ENCODE data around the gene ZNF581.

Gene ZNF581

DNA sequence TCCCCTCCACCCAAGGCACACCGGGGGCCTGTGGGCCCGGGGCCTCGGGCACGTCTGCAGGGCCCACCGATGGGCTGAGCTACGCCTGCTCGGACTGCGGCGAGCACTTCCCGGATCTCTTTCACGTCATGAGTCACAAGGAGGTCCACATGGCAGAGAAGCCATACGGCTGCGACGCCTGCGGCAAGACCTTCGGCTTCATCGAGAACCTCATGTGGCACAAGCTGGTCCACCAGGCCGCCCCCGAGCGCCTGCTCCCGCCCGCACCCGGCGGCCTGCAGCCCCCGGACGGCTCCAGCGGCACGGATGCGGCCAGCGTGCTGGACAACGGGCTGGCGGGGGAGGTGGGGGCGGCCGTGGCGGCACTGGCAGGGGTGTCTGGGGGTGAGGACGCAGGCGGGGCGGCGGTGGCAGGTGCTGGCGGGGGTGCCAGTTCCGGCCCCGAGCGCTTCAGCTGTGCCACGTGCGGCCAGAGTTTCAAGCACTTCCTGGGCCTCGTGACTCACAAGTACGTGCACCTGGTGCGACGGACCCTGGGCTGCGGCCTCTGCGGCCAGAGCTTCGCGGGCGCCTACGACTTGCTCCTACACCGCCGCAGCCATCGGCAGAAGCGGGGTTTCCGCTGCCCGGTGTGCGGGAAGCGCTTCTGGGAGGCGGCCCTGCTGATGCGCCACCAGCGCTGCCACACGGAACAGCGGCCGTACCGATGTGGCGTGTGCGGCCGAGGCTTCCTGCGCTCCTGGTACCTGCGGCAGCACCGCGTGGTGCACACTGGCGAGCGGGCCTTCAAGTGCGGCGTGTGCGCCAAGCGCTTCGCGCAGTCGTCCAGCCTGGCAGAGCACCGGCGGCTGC lies 27.7 kb upstream of the ZNF581 start:
- H3K4me3 ChIP-seq (ENCODE audit: low read depth, low read length), result no peak overlapping the region
- no peak for DNase-seq (ENCODE audit: low read depth, low spot score)
- TF ChIP-seq CTCF (IDR thresholded peaks at IDR 0.05; ENCODE audit: low read depth, low read length), result no peak
- in situ Hi-C loops (cut with HindIII; ENCODE audit: low sequenced_read_pairs), result no loop called here

- in situ Hi-C loops (cut with HindIII; ENCODE audit: low sequenced_read_pairs), result no loop called here
- TF ChIP-seq CTCF (IDR thresholded peaks at IDR 0.05; ENCODE audit: low read depth, low read length), result no peak
- no peak overlapping the region for H3K4me3 ChIP-seq (ENCODE audit: low read depth, low read length)
These were observed 27.0 kb upstream of the ZNF581 start for GRCh38 chr19:55616395-55616875.

GRCh38 chr19:55617426-55617825 lies 26.0 kb upstream of the ZNF581 start:
- TF ChIP-seq CTCF (IDR thresholded peaks at IDR 0.05; ENCODE audit: low read depth, low read length), result no peak
- no peak overlapping the region for H3K4me3 ChIP-seq (ENCODE audit: low read depth, low read length)
- in situ Hi-C loops (cut with HindIII; ENCODE audit: low sequenced_read_pairs), result no loop called here
- no peak for DNase-seq (ENCODE audit: low read depth, low spot score)

More at GRCh38 chr19:55616395-55616875, 27.0 kb upstream of the ZNF581 start:
- DNase-seq (ENCODE audit: low read depth, low spot score), result no peak

DNA sequence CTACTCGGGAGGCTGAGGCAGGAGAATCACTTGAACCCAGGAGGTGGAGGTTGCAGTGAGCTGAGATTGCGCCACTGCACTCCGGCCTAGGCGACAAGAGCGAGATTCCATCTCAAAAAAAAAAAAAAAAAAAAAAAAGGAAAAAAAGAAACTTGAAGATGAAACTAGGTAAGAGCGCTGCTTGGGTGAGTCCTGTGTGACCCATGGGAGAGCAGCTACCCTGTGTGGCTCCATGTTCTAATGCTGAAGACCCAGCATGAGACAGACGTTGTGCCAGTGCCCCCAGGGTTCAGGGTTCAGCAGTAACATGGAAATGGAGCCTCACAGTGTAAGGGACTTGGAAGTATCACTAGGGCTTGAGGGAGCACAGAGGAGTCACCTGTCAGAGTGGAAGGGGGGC lies 25.0 kb upstream of the ZNF581 start:
- DNase-seq (ENCODE audit: low read depth, low spot score), result no peak
- no peak for TF ChIP-seq CTCF (IDR thresholded peaks at IDR 0.05; ENCODE audit: low read depth, low read length)
- in situ Hi-C loops (cut with HindIII; ENCODE audit: low sequenced_read_pairs), result no loop called here
- H3K4me3 ChIP-seq (ENCODE audit: low read depth, low read length), result no peak overlapping the region

DNA sequence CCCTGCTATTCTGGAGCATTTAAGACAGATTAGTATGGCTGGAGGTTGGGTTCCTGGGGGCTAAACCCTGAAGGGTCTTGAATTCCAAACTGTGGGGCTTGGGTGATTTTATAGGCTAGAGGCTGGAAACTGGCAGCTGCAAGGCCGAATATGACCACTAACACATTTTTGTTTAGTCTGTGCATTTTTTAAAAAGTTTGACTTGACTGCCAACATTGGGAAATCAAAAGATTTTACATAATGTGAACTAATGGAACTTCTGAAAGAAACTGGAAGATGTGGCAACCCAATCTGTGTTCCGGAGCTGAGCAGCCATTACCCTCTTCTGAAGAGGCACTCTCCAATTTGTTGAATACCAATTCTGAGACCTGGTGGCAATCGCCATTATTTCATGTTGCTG lies 24.2 kb upstream of the ZNF581 start:
- no peak overlapping the region for H3K4me3 ChIP-seq (ENCODE audit: low read depth, low read length)
- TF ChIP-seq CTCF (IDR thresholded peaks at IDR 0.05; ENCODE audit: low read depth, low read length), result no peak
- no peak for DNase-seq (ENCODE audit: low read depth, low spot score)
- in situ Hi-C loops (cut with HindIII; ENCODE audit: low sequenced_read_pairs), result no loop called here

GRCh38 chr19:55620410-55621204 lies 22.8 kb upstream of the ZNF581 start:
- no peak overlapping the region for H3K4me3 ChIP-seq (ENCODE audit: low read depth, low read length)
- in situ Hi-C loops (cut with HindIII; ENCODE audit: low sequenced_read_pairs), result no loop called here
- DNase-seq (ENCODE audit: low read depth, low spot score), result no peak
- TF ChIP-seq CTCF (IDR thresholded peaks at IDR 0.05; ENCODE audit: low read depth, low read length), result no peak
